Endothelial cell of umbilical vein (primary cell): Measurements from ENCODE around the gene MAPK8. TPM values are rescaled to one million over a fixed set of nuclear protein-coding genes. Genes with fewer than 3 reads are reported as not detected.
A peak's percentile ranks its signal among the peaks of the same experiment; 100 is the strongest.

Source experiments
- BruUV-seq: library from RNA; stranded (reverse); fragments of 400-500 nt; replicated peaks from 2 replicates; lab custom pipeline; 2021; lab: Mats Ljungman, UMichigan
- CTCF ChIA-PET: fragments of 300-600, 350-600 bp; sonication (Branson Sonifier 250); formaldehyde crosslinking; loops from one replicate; lab custom pipeline; 2021; ENCODE audit warnings: antibody characterized with exemption, inconsistent platforms; lab: Charles Lee
- POLR2A ChIA-PET: fragments of 300-600, 350-600 bp; sonication (Branson Sonifier 250); formaldehyde crosslinking; loops from one replicate; lab custom pipeline; 2021; ENCODE audit warnings: antibody characterized with exemption, inconsistent platforms; lab: Charles Lee
- DNase-seq: peaks from one replicate; pipeline ENCODE4 v3.0.0-alpha.2; 2011; ENCODE audit warnings: low read depth, low spot score
- FAIRE-seq: peaks from 2 replicates; lab custom pipeline; 2011; peaks lifted over from hg19 to GRCh38; lab: Jason Lieb, UNC
- H2AFZ ChIP-seq: 2 replicates; pipeline ENCODE4 v1.6.0; 2012; ENCODE audit warnings: low read depth, low read length, control low read depth, inconsistent platforms
- H3K27ac ChIP-seq: 2 replicates; pipeline ENCODE4 v1.5.1; 2011; ENCODE audit warnings: low read depth, mild to moderate bottlenecking, control low read depth, low read length, moderate library complexity; ENCODE audit not compliant: insufficient read depth
- H3K27me3 ChIP-seq, 2 experiments: 2 replicates each; pipeline versions ENCODE4 v1.6.0 to v1.6.1; 2011; ENCODE audit warnings: low read length in 2 of 2, mixed read lengths in 1 of 2; ENCODE audit not compliant: control insufficient read depth in 2 of 2, insufficient read depth in 2 of 2
- H3K36me3 ChIP-seq, 2 experiments: 2 replicates in 1 of 2; 3 replicates in 1 of 2; pipeline ENCODE4 v1.5.1; 2011; ENCODE audit warnings: low read length in 2 of 2, mild to moderate bottlenecking in 1 of 2, moderate library complexity in 1 of 2; ENCODE audit not compliant: control insufficient read depth in 2 of 2, insufficient read depth in 2 of 2; ENCODE audit errors: extremely low read depth in 1 of 2
- H3K4me1 ChIP-seq: 3 replicates; pipeline ENCODE4 v1.5.1; 2011; ENCODE audit warnings: mild to moderate bottlenecking, low read length; ENCODE audit not compliant: control insufficient read depth, insufficient read depth; ENCODE audit errors: extremely low read depth
- H3K4me2 ChIP-seq: 2 replicates; pipeline ENCODE4 v1.6.1; 2011; ENCODE audit warnings: low read length, control low read depth, mixed read lengths; ENCODE audit not compliant: insufficient read depth
- H3K4me3 ChIP-seq, 3 experiments: fragments of 200-600 bp in 1 of 3; sonication (generic), shearing (Covaris generic) in 1 of 3; replicated peaks in 1 of 3; 2 replicates each; pipeline ENCODE4 v1.5.1; 2011 to 2016; ENCODE audit warnings: control low read depth in 3 of 3, low read length in 3 of 3, mild to moderate bottlenecking in 2 of 3, inconsistent platforms in 1 of 3, low read depth in 1 of 3, moderate library complexity in 1 of 3; ENCODE audit not compliant: insufficient read depth in 1 of 3
- H3K79me2 ChIP-seq: 2 replicates; pipeline ENCODE4 v1.6.0; 2012; ENCODE audit warnings: low read length, inconsistent platforms; ENCODE audit not compliant: control insufficient read depth, insufficient read depth
- H3K9ac ChIP-seq: replicated peaks from 2 replicates; pipeline ENCODE3; 2011; ENCODE audit warnings: low read length, control low read depth; ENCODE audit not compliant: insufficient read depth; ENCODE audit errors: extremely low read depth
- H3K9me1 ChIP-seq: replicated peaks from 3 replicates; pipeline ENCODE4 v1.6.0; 2011; ENCODE audit warnings: mild to moderate bottlenecking, low read length; ENCODE audit not compliant: control insufficient read depth, insufficient read depth; ENCODE audit errors: extremely low read depth
- H3K9me3 ChIP-seq: replicated peaks from 2 replicates; pipeline ENCODE4 v1.5.1; 2012; ENCODE audit warnings: low read length, inconsistent platforms; ENCODE audit not compliant: control insufficient read depth, insufficient read depth
- H4K20me1 ChIP-seq: replicated peaks from 2 replicates; pipeline ENCODE3; 2011; ENCODE audit warnings: mild to moderate bottlenecking, low read length; ENCODE audit not compliant: control insufficient read depth, insufficient read depth; ENCODE audit errors: extremely low read depth
- EZH2 ChIP-seq: IDR thresholded peaks from 2 replicates; pipeline ENCODE4 v1.6.1; 2012; ENCODE audit warnings: borderline replicate concordance, low read depth, mild to moderate bottlenecking, moderate library complexity, low read length, inconsistent platforms; ENCODE audit not compliant: severe bottlenecking
- FOS ChIP-seq: IDR thresholded peaks from 2 replicates; pipeline ENCODE4 v1.6.1; 2011; ENCODE audit warnings: mild to moderate bottlenecking, low read length, moderate library complexity, borderline replicate concordance; ENCODE audit not compliant: insufficient read depth
- JUN ChIP-seq: IDR thresholded peaks from 2 replicates; pipeline ENCODE4 v1.6.1; 2011; ENCODE audit warnings: borderline replicate concordance, low read depth; ENCODE audit not compliant: insufficient read length, insufficient read depth
- MAX ChIP-seq: IDR thresholded peaks from 2 replicates; pipeline ENCODE4 v1.6.1; 2011; ENCODE audit not compliant: insufficient read depth, insufficient read length
- MYC ChIP-seq: IDR thresholded peaks from one replicate; pipeline ENCODE4 v1.6.1; 2011; ENCODE audit warnings: mild to moderate bottlenecking, low read depth, low read length
- POLR2A ChIP-seq: IDR thresholded peaks from 2 replicates; pipeline ENCODE4 v1.6.1; 2012; ENCODE audit warnings: low read depth, mild to moderate bottlenecking, control low read depth, low read length
- POLR2AphosphoS5 ChIP-seq: IDR thresholded peaks from 2 replicates; pipeline ENCODE4 v1.6.1; 2012; ENCODE audit warnings: low read depth, mild to moderate bottlenecking, control low read depth, low read length, moderate library complexity; ENCODE audit not compliant: insufficient read depth
- dilution Hi-C: fragments of 300-500 bp; cut with MboI; formaldehyde crosslinking; loops from one replicate; pipeline ENCODE4 v1.15.0; 2019; ENCODE audit warnings: low sequenced_read_pairs; ENCODE audit not compliant: extremely low pct_ligation_motif_present
- intact Hi-C: fragments of 100-400 bp; cut with micrococcal nuclease; formaldehyde crosslinking; loops from one replicate; pipeline ENCODE4 v1.10.0; 2022
- polyA plus RNA-seq, 4 experiments: library from polyadenylated mRNA; depleted of rRNA in 3 of 4; stranded (reverse) in 3 of 4; unstranded in 1 of 4; fragments of >200 nt; gene quantifications; 2 replicates each; pipeline versions ENCODE4 v1.2.1 to v1.2.3, GENCODE V29; 2011 to 2012; ENCODE audit warnings: missing spikeins in 1 of 4
- total RNA-seq: library from RNA; stranded (reverse); gene quantifications from 2 replicates; pipeline ENCODE4 v1.2.3, GENCODE V29; 2021
- TF ChIP-seq, protein P1 (sequence below), 2 donors: IDR thresholded peaks; 1 replicate in 1 of 2; 2 replicates in 1 of 2; pipeline ENCODE4 v1.5.1; 2011; ENCODE audit warnings: low read length in 2 of 2, mild to moderate bottlenecking in 2 of 2, moderate library complexity in 2 of 2, control low read depth in 1 of 2, inconsistent platforms in 1 of 2, low read depth in 1 of 2; ENCODE audit not compliant: insufficient read depth in 1 of 2; ENCODE audit errors: extremely low read depth in 1 of 2

MAPK8 gene
- total and polyA plus RNA-seq, 2 donors (not counting 3 experiments of a cell fraction or from before 2014, with no cell fraction given): 25.3 to 56.2 TPM

DNA sequence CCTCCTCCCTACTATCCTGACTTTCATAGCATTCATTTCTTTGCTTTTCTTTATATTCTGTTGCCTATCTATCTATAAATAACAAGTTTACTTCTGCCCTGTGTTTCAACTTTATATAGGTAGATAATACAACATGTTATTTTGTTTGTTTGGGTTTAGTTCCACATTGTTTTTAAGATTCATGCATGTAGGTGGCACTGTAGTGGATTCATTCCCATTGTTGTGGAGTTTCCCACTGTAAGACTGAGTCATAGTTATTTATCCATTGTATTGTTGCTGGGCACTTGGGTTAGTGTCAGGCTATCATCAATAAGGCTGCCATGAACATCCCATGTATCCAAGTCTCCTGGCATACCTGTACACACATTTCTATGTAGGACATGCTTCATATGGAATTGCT is 170.7 kb downstream of the MAPK8 start:
- Histone ChIP-seq H3K27ac (no peak overlapping the region), H3K79me2 (peaks cover 22% of the 10 kb centered on the region), H3K4me2 (no peak overlapping the region), H2AFZ (no peak overlapping the region), H3K9me1 (no peaks in the 10 kb centered on the region), H3K9me3 (no peaks in the 10 kb centered on the region), H3K36me3 (no peaks in the 10 kb centered on the region), H3K9ac (no peak overlapping the region), H3K4me1 (peaks cover 20% of the 10 kb centered on the region), H3K27me3 (no peaks in the 10 kb centered on the region), H4K20me1 (no peaks in the 10 kb centered on the region), H3K4me3 (no peak overlapping the region)
- no peak for FAIRE-seq
- peak; percentile 46 for DNase-seq
- TF ChIP-seq EZH2: no peak
- no peak for TF ChIP-seq MYC
- TF ChIP-seq, protein P1, sequence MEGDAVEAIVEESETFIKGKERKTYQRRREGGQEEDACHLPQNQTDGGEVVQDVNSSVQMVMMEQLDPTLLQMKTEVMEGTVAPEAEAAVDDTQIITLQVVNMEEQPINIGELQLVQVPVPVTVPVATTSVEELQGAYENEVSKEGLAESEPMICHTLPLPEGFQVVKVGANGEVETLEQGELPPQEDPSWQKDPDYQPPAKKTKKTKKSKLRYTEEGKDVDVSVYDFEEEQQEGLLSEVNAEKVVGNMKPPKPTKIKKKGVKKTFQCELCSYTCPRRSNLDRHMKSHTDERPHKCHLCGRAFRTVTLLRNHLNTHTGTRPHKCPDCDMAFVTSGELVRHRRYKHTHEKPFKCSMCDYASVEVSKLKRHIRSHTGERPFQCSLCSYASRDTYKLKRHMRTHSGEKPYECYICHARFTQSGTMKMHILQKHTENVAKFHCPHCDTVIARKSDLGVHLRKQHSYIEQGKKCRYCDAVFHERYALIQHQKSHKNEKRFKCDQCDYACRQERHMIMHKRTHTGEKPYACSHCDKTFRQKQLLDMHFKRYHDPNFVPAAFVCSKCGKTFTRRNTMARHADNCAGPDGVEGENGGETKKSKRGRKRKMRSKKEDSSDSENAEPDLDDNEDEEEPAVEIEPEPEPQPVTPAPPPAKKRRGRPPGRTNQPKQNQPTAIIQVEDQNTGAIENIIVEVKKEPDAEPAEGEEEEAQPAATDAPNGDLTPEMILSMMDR (IDR thresholded peaks at IDR 0.05; ENCODE audit: extremely low read depth in 1 of 2, insufficient read depth in 1 of 2, low read depth in 1 of 2, low read length in 2 of 2): no peak
- no peak for TF ChIP-seq POLR2AphosphoS5
- no peak for TF ChIP-seq JUN
- TF ChIP-seq FOS: no peak
- no peak for TF ChIP-seq POLR2A
- no peak for TF ChIP-seq MAX
- ChIA-PET CTCF (interaction anchor here (0.7 kb wide), 1 partner anchor 130 kb away, joined by 3 read pairs; no protein-coding TSS in a partner anchor), POLR2A (no interaction called here)
- no TSS peak for BruUV-seq
- intact Hi-C loops: loop anchor here (1.0 to 2.0 kb wide), 2 partner anchors 20 to 171 kb away; partner anchors contain the start of gene MAPK8
- dilution Hi-C loops: no loop called here
